Motor neuron (in vitro differentiated cells): ENCODE data around the gene ST14. TPM values are rescaled to one million over a fixed set of nuclear protein-coding genes. Genes with fewer than 3 reads are reported as not detected.
A peak's percentile ranks its signal among the peaks of the same experiment; 100 is the strongest.

Experiments
- ATAC-seq, 8 experiments: fragments of 200-7000 bp; cut with Tn5 transposase; replicated peaks in 6 of 8; 2 replicates each; pipeline ENCODE4 v1.8.0; 2021; ENCODE audit warnings: mild to moderate bottlenecking in 8 of 8, moderate library complexity in 8 of 8
- H3K27ac ChIP-seq, 2 donors: fragments of 250-450 bp; sonication (Bioruptor Pico); 2 replicates each; pipeline ENCODE4 v1.9.0; 2021; ENCODE audit warnings: antibody characterized with exemption in 2 of 2, mild to moderate bottlenecking in 2 of 2, moderate library complexity in 1 of 2
- H3K4me1 ChIP-seq, 2 donors: fragments of 250-450 bp; sonication (Bioruptor Pico); replicated peaks in 1 of 2; 2 replicates each; pipeline ENCODE4 v1.6.1; 2021; ENCODE audit warnings: antibody characterized with exemption in 2 of 2, mild to moderate bottlenecking in 2 of 2, moderate library complexity in 1 of 2
- H3K4me3 ChIP-seq, 5 donors: fragments of 250-450 bp; sonication (Bioruptor Pico); 2 replicates each; pipeline ENCODE4 v1.9.0; 2021; ENCODE audit warnings: antibody characterized with exemption in 5 of 5, mild to moderate bottlenecking in 5 of 5, moderate library complexity in 4 of 5
- WGBS, 10 experiments: fragments of 450-650 bp; shearing (Covaris generic); methylation state at CpG; one replicate each; pipeline ENCODE4 v1.0.0; 2022; 5-methylcytosine and 5-hydroxymethylcytosine counted together
- in situ Hi-C, 9 experiments: fragments of 400-800 bp; cut with MboI; loops; one replicate each; pipeline ENCODE4 v1.15.0; 2021; ENCODE audit warnings: low sequenced_read_pairs in 9 of 9, low pct_unique_long_range_greater_than_20kb in 2 of 9; ENCODE audit not compliant: unreplicated experiment in 9 of 9
- total RNA-seq, 8 experiments: library from RNA; unstranded; fragments of 300-600 nt; gene quantifications; 2 replicates each; pipeline versions ENCODE4 v1.2.3 to v1.2.4, GENCODE V29; 2022

The ST14 gene
- total RNA-seq, 8 experiments from 2014 or later: 0.09 to 1.1 (median 0.25) TPM; not detected in 3

- no peak for ATAC-seq
- in situ Hi-C loops: loop anchor here in 4 of 9 experiments (10.0 to 25.0 kb wide), 4 partner anchors 202 to 677 kb away; partner anchors contain the start of gene ADAMTS8 (in 1 of the 4)
- Histone ChIP-seq H3K4me3 (no peak overlapping the region), H3K4me1 (no peaks in the 10 kb centered on the region), H3K27ac (no peak overlapping the region)
- 28 to 100% (median 86%) methylated on average over 1 to 8 of the region's 23 CpGs; no CpG with 5 or more reads in 1 of the 10 experiments for WGBS, 10 experiments
Measured at GRCh38 chr11:130209954-130210854, 50.6 kb downstream of the ST14 start.

DNA sequence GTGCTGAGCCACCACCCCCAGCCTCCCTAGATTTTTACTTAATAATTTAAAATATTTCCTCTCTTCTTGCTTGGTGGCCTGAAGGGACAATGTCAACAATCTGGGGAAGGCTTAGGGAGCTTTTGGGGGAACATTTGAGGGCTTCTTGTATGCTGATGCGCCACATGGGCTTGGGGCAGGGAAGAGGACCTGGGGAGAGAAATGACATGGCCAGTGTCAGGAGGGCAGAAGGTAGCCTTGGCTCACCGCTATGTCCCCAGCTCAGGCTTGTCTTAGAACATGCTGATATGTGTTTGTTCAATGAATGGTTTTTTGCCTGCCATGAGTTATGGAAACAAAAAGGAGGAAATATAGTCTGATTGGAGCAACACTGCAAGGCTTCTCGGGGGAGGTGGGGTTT is 51.6 kb downstream of the ST14 start:
- Histone ChIP-seq H3K27ac (no peak overlapping the region), H3K4me1 (no peaks in the 10 kb centered on the region), H3K4me3 (no peak overlapping the region)
- 86 to 100% (median 100%) methylated on average over 1 to 3 of the region's 3 CpGs; no CpG with 5 or more reads in 2 of the 10 experiments for WGBS, 10 experiments
- no peak for ATAC-seq
- in situ Hi-C loops: loop anchor here in 4 of 9 experiments (10.0 to 25.0 kb wide), 4 partner anchors 201 to 676 kb away; partner anchors contain the start of gene ADAMTS8 (in 1 of the 4)

GRCh38 chr11:130211781-130212401 is 52.3 kb downstream of the ST14 start:
- ATAC-seq: no peak
- in situ Hi-C loops: loop anchor here in 4 of 9 experiments (10.0 to 25.0 kb wide), 4 partner anchors 200 to 675 kb away; partner anchors contain the start of gene ADAMTS8 (in 1 of the 4)
- Histone ChIP-seq H3K27ac (no peak overlapping the region), H3K4me3 (no peak overlapping the region), H3K4me1 (no peaks in the 10 kb centered on the region)
- WGBS, 10 experiments: 40 to 87% (median 74%) methylated on average over 1 to 11 of the region's 19 CpGs; no CpG with 5 or more reads in 2 of the 10 experiments

- 0 to 92% (median 35%) methylated on average over 1 to 5 of the region's 11 CpGs; no CpG with 5 or more reads in 2 of the 10 experiments for WGBS, 10 experiments
- no peaks in the 10 kb centered on the region for H3K4me1 ChIP-seq
- ATAC-seq: peak in 5 of 8 experiments; percentile 17 to 30 (median 25)
- no peak overlapping the region for H3K27ac ChIP-seq
- no peak overlapping the region for H3K4me3 ChIP-seq
- in situ Hi-C loops: loop anchor here in 4 of 9 experiments (10.0 to 25.0 kb wide), 4 partner anchors 200 to 675 kb away; partner anchors contain the start of gene ADAMTS8 (in 1 of the 4)
Measured at GRCh38 chr11:130212431-130212961, 52.9 kb downstream of the ST14 start.

GRCh38 chr11:130213143-130213978 is 53.8 kb downstream of the ST14 start:
- H3K4me1 ChIP-seq: no peaks in the 10 kb centered on the region
- peak overlapping the region in 1 of 5 donors; percentile 8 for H3K4me3 ChIP-seq
- WGBS, 10 experiments: 0 to 4% (median 1%) methylated on average over 1 to 9 of the region's 28 CpGs; no CpG with 5 or more reads in 6 of the 10 experiments
- ATAC-seq: peak; percentile 70 to 92 (median 90)
- H3K27ac ChIP-seq: no peak overlapping the region
- in situ Hi-C loops: loop anchor here in 4 of 9 experiments (10.0 to 25.0 kb wide), 4 partner anchors 199 to 674 kb away; partner anchors contain the start of gene ADAMTS8 (in 1 of the 4)

GRCh38 chr11:130213979-130214281 is 54.3 kb downstream of the ST14 start:
- WGBS, 10 experiments: 90 to 100% (median 100%) methylated on average over 1 to 6 of the region's 9 CpGs; no CpG with 5 or more reads in 5 of the 10 experiments
- no peak overlapping the region for H3K4me3 ChIP-seq
- in situ Hi-C loops: loop anchor here in 4 of 9 experiments (10.0 to 25.0 kb wide), 4 partner anchors 198 to 673 kb away; partner anchors contain the start of gene ADAMTS8 (in 1 of the 4)
- ATAC-seq: no peak
- no peak overlapping the region for H3K27ac ChIP-seq
- no peaks in the 10 kb centered on the region for H3K4me1 ChIP-seq

- Histone ChIP-seq H3K4me1 (no peaks in the 10 kb centered on the region), H3K27ac (no peak overlapping the region), H3K4me3 (no peak overlapping the region)
- no peak for ATAC-seq
- WGBS, 10 experiments: 60 to 100% (median 93%) methylated on average over 1 to 6 of the region's 6 CpGs; no CpG with 5 or more reads in 3 of the 10 experiments
- in situ Hi-C loops: loop anchor here in 4 of 9 experiments (10.0 to 25.0 kb wide), 4 partner anchors 197 to 672 kb away; partner anchors contain the start of gene ADAMTS8 (in 1 of the 4)
Measured at GRCh38 chr11:130214861-130215530, 55.4 kb downstream of the ST14 start.

DNA sequence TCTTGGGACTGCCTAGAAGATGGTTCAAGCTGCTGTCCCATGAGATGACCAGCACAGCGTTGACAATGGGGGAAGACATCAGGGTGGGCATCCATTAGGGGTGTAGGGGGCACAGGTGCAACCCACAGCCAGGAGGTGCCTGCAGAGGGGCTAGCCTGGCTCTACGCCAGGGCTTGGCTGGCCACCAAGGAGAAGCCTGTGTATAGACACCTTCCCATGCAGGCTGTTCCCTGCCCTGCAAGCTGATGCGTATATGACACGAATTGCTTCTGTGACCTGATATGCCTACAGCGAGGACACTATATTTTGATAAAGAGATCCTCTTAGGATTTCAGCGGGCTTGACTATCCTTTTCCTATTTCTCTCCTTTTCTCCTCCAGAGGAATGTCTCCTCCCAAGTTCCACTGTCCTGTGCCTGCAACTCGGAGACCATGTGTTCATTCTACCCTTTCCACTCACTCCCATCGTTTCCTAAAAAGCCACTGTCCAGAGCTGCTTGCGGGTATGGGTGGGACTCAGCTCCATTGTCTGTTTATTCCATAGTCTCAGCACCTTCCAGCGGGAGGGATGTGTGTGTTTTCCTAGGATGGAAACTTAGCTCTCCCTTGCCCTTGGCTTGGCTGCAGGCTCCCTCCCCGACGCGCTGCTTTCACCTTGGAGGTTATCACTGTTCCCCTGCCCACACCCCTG is 56.1 kb downstream of the ST14 start:
- no peak overlapping the region for H3K4me3 ChIP-seq
- no peaks in the 10 kb centered on the region for H3K4me1 ChIP-seq
- in situ Hi-C loops: loop anchor here in 4 of 9 experiments (10.0 to 25.0 kb wide), 4 partner anchors 197 to 672 kb away; partner anchors contain the start of gene ADAMTS8 (in 1 of the 4)
- ATAC-seq: no peak
- H3K27ac ChIP-seq: no peak overlapping the region
- WGBS, 10 experiments: 17 to 100% (median 89%) methylated on average over 1 to 12 of the region's 13 CpGs; no CpG with 5 or more reads in 3 of the 10 experiments

DNA sequence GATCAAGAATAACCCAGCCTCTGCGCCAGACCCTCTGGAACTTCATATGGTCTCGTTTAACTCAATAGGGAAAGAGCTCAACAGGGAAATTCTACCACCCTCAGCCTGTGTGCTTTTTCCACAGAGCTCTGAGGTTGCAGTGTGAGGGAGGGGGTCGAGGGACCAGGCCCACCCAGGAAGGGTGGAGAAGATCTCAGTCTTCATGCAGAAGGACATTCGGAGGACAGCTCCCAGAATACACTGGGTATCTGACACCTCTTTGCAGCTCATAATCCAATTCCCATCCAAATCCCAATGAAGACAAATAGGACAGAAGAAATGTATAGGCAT is 56.6 kb downstream of the ST14 start:
- Histone ChIP-seq H3K4me1 (no peaks in the 10 kb centered on the region), H3K27ac (no peak overlapping the region), H3K4me3 (no peak overlapping the region)
- in situ Hi-C loops: loop anchor here in 4 of 9 experiments (10.0 to 25.0 kb wide), 4 partner anchors 196 to 671 kb away; partner anchors contain the start of gene ADAMTS8 (in 1 of the 4)
- no peak for ATAC-seq
- 20 to 94% (median 66%) methylated on average over 2 to 4 of the region's 4 CpGs; no CpG with 5 or more reads in 6 of the 10 experiments for WGBS, 10 experiments

DNA sequence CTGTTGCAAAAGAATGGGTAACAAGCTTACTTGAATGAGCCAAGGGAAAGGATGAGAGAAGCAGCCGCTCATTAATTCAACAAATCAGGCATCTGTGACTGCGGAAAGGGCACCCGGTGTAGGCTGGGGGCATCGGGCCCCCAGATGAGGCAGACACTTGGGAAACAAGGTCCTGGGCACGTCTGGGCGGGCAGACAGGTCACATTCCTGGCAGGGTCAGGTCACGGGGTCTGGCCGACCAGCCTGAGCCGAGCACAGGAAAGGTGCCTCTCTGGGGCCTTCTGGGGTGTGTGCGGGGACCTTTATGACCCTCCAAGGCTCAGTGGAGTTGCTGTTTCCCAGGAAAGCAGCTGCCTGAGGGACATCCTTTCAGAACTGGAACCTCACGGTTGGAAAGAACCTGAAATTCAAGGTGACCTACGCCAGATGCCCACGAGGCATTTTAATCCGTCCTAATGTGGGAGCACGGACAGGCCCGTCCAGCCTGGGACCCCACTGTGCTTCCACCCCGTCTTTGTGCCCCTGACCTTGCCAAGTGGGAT is 57.1 kb downstream of the ST14 start:
- in situ Hi-C loops: loop anchor here in 4 of 9 experiments (10.0 to 25.0 kb wide), 4 partner anchors 196 to 671 kb away; partner anchors contain the start of gene ADAMTS8 (in 1 of the 4)
- Histone ChIP-seq H3K4me3 (no peak overlapping the region), H3K4me1 (no peaks in the 10 kb centered on the region), H3K27ac (no peak overlapping the region)
- ATAC-seq: no peak
- WGBS, 10 experiments: 29 to 100% (median 83%) methylated on average over 1 to 7 of the region's 17 CpGs; no CpG with 5 or more reads in 4 of the 10 experiments
